Measurements from ENCODE around the gene SWI5.
A peak's percentile ranks its signal among the peaks of the same experiment; 100 is the strongest.

Gene SWI5

GRCh38 chr9:128252317-128253139 lies 23.5 kb upstream of the SWI5 start:
- DNase-seq (ENCODE audit: low spot score): no peak

- DNase-seq (ENCODE audit: low spot score): no peak
Observed at GRCh38 chr9:128253140-128253990, 22.7 kb upstream of the SWI5 start.

- no peak for DNase-seq (ENCODE audit: low spot score)
Observed at GRCh38 chr9:128253991-128254346, 22.1 kb upstream of the SWI5 start.

- no peak for DNase-seq (ENCODE audit: low spot score)
Observed at GRCh38 chr9:128254362-128254761, 21.7 kb upstream of the SWI5 start.

- peak; percentile 84 for DNase-seq (ENCODE audit: low spot score)
Observed at GRCh38 chr9:128254855-128255759, 21.0 kb upstream of the SWI5 start.

GRCh38 chr9:128257086-128257825 lies 18.8 kb upstream of the SWI5 start:
- DNase-seq (ENCODE audit: low spot score): no peak

- no peak for DNase-seq (ENCODE audit: low spot score)
Observed at GRCh38 chr9:128257907-128258306, 18.2 kb upstream of the SWI5 start.

GRCh38 chr9:128258326-128258725 lies 17.8 kb upstream of the SWI5 start:
- DNase-seq (ENCODE audit: low spot score): no peak

GRCh38 chr9:128259156-128259555 lies 16.9 kb upstream of the SWI5 start:
- DNase-seq (ENCODE audit: low spot score): no peak

GRCh38 chr9:128260340-128260739 lies 15.7 kb upstream of the SWI5 start:
- no peak for DNase-seq (ENCODE audit: low spot score)

GRCh38 chr9:128262687-128263086 lies 13.4 kb upstream of the SWI5 start:
- DNase-seq (ENCODE audit: low spot score): no peak

- no peak for DNase-seq (ENCODE audit: low spot score)
Observed at GRCh38 chr9:128265348-128265847, 10.7 kb upstream of the SWI5 start.

- DNase-seq (ENCODE audit: low spot score): no peak
Observed at GRCh38 chr9:128266868-128267590, 9.0 kb upstream of the SWI5 start.

GRCh38 chr9:128271112-128271511 lies 5.0 kb upstream of the SWI5 start:
- DNase-seq (ENCODE audit: low spot score): no peak

GRCh38 chr9:128271512-128271911 lies 4.6 kb upstream of the SWI5 start:
- DNase-seq (ENCODE audit: low spot score): no peak

- DNase-seq (ENCODE audit: low spot score): no peak
Observed at GRCh38 chr9:128274245-128274644, 1.8 kb upstream of the SWI5 start.

- no peak for DNase-seq (ENCODE audit: low spot score)
Observed at GRCh38 chr9:128275198-128276007, 673 bp upstream of the SWI5 start, which contains the start of gene GOLGA2. GOLGA2 (minus strand) TSS chr9:128276007; CDS start chr9:128275976, 31 bp downstream.

GRCh38 chr9:128276574-128277270 lies 646 bp downstream of the SWI5 start:
- DNase-seq (ENCODE audit: low spot score): peak; percentile 62

All from ecto neural progenitor cell (in vitro differentiated cells).